Measurements from ENCODE around the gene DAPK3. TPM values are rescaled to one million over a fixed set of nuclear protein-coding genes. Genes with fewer than 3 reads are reported as not detected.

Gene DAPK3
- total RNA-seq, 1 experiment from 2014 or later, result 121 TPM

DNA sequence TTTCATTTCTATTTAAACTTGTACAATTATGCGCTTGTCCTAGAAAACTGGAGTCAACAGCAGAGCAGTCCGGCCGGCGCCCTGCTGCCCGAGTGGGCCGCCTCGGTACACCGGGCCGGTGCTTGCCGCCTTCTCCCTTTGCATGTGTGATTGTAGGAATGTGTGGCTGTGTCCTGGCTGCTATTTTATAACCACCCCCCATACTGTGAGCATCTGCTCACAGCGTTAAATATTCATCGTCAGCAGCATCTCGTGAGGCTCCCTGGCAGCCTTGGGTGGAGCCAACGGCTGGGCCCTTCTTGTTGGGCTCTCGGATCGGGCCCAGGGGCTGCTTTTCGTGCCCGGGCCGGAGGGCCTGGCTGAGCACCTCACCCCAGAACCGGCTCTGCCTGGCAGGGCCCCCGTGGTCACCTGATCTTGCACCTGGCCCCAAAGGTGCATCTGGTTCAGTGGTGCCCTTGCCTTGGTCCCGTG, 47.3 kb upstream of the DAPK3 start:
- no peaks in the 10 kb centered on the region for H3K4me1 ChIP-seq (ENCODE audit: insufficient read depth, low read length)
- H3K23me2 ChIP-seq (ENCODE audit: insufficient read length, low read depth, low read length, poor library complexity, severe bottlenecking), result no peaks in the 10 kb centered on the region
- H3T11ph ChIP-seq (ENCODE audit: low read length), result no peak overlapping the region
- H4K5ac ChIP-seq (ENCODE audit: insufficient read length, low read depth, low read length), result no peak overlapping the region
- no peak overlapping the region for H2BK12ac ChIP-seq (ENCODE audit: insufficient read length, low read depth, low read length)
- no peak overlapping the region for H3K56ac ChIP-seq (ENCODE audit: insufficient read length, low read depth, low read length)
- H2BK5ac ChIP-seq (ENCODE audit: insufficient read length, low read length), result no peak overlapping the region
- H3K9me3 Mint-ChIP-seq, result no peaks in the 10 kb centered on the region; a peak in 1 of 5 replicates
- no peak overlapping the region for H2BK15ac ChIP-seq (ENCODE audit: low read depth, low read length)
- H4K20me1 ChIP-seq (ENCODE audit: control insufficient read depth, insufficient read depth, insufficient read length), result no peaks in the 10 kb centered on the region
- peaks cover 5 to 29% (median 22%) of the 10 kb centered on the region in 3 experiments; a peak in 6 of 7 replicates for H3K36me3 Mint-ChIP-seq (ENCODE audit: insufficient read depth in 1 of 3, low read depth in 3 of 3)
- no peak overlapping the region for H4K8ac ChIP-seq (replicated peaks; ENCODE audit: insufficient read length, low read depth, low read length)
- no peak overlapping the region for H4K91ac ChIP-seq (ENCODE audit: insufficient read length, low read depth, low read length)
- H3K4ac ChIP-seq (ENCODE audit: low read depth, low read length), result no peak overlapping the region
- no peak for TF ChIP-seq CTCF (conservative IDR thresholded peaks at IDR 0.05)
- H3K27me3 Mint-ChIP-seq (ENCODE audit: low read depth), result no peaks in the 10 kb centered on the region
- no CpG with 5 or more reads among the region's 22 CpGs for WGBS (ENCODE audit: extremely low coverage, insufficient read length, low lambda C conversion rate)
- H2AK5ac ChIP-seq (ENCODE audit: insufficient read length, low read length), result no peak overlapping the region
- H3K4me3 Mint-ChIP-seq, result no peak overlapping the region
- DNase-seq, result no peak
- H2AFZ ChIP-seq (ENCODE audit: low read length), result no peak overlapping the region
- peak overlapping the region in 2 of 3 experiments; percentile 22 to 40; a peak in 1 of 7 replicates for H3K27ac Mint-ChIP-seq
- no peak overlapping the region for H2BK20ac ChIP-seq (ENCODE audit: low read depth, low read length, poor library complexity, severe bottlenecking)
- no peak overlapping the region for H3K9ac ChIP-seq (ENCODE audit: extremely low read depth, insufficient read length, low read length)
- H3K4me2 ChIP-seq (ENCODE audit: insufficient read depth, insufficient read length, low read length), result no peak overlapping the region
- no peaks in the 10 kb centered on the region for H3K27me3 ChIP-seq (ENCODE audit: insufficient read depth, low read length)
- H3K23ac ChIP-seq (ENCODE audit: insufficient read length, low read depth, low read length), result no peak overlapping the region
- H3K79me2 ChIP-seq (ENCODE audit: insufficient read depth, low read length), result peaks cover 9% of the 10 kb centered on the region; the same call in 1 of the 2 replicates
- H3K9me3 ChIP-seq (ENCODE audit: control insufficient read depth, low read depth, low read length), result no peaks in the 10 kb centered on the region
- no peak overlapping the region for H3K14ac ChIP-seq (ENCODE audit: insufficient read depth, low read length)
- peaks cover 9% of the 10 kb centered on the region for H3K79me1 ChIP-seq (ENCODE audit: insufficient read depth, low read depth, low read length, poor library complexity, severe bottlenecking)
- H3K4me1 Mint-ChIP-seq, result peaks cover 0 to 11% of the 10 kb centered on the region in 2 experiments; a peak in 2 of 4 replicates
- H2BK120ac ChIP-seq (ENCODE audit: low read depth, low read length, poor library complexity, severe bottlenecking), result no peak overlapping the region
- H3K27ac ChIP-seq (ENCODE audit: insufficient read length, low read depth, low read length), result no peak overlapping the region
- no peak overlapping the region for H3K18ac ChIP-seq (ENCODE audit: insufficient read length, low read depth, low read length)
